Testis (tissue), 3 donors: ENCODE results near the gene SCAMP2. TPM values are rescaled to one million over a fixed set of nuclear protein-coding genes. Genes with fewer than 3 reads are reported as not detected.
"Not testable (repeated sequence)": the region's sequence is repeated elsewhere in the genome, so short reads cannot be mapped to it uniquely, and the experiment has no call there.

ENCODE experiments used
- DNase-seq: peaks from one replicate; pipeline ENCODE4 v3.0.0-alpha.2; 2019
- H3K27ac ChIP-seq, 2 donors: fragments of 200-600 bp; sonication (generic); one replicate each; pipeline ENCODE4 v1.5.1; 2019
- H3K27me3 ChIP-seq: fragments of 200-600 bp; sonication (generic); one replicate; pipeline ENCODE4 v1.5.1; 2019
- H3K36me3 ChIP-seq: fragments of 200-600 bp; sonication (generic); one replicate; pipeline ENCODE4 v1.5.1; 2017; ENCODE audit warnings: low read depth; ENCODE audit errors: missing control alignments
- H3K4me1 ChIP-seq: fragments of 200-600 bp; sonication (generic); one replicate; pipeline ENCODE4 v1.5.1; 2019
- H3K4me3 ChIP-seq, 2 donors: fragments of 200-600 bp; sonication (generic); one replicate each; pipeline ENCODE4 v1.5.1; 2017 to 2019
- H3K9me3 ChIP-seq: fragments of 200-600 bp; sonication (generic); one replicate; pipeline ENCODE4 v1.5.1; 2017
- CTCF ChIP-seq, 3 experiments: fragments of 450-650 bp in 2 of 3; fragments of 200-600 bp in 1 of 3; sonication (generic) in 1 of 3; IDR thresholded peaks; one replicate each; pipeline ENCODE4 v1.5.1; 2016 to 2019; ENCODE audit warnings: antibody characterized with exemption in 3 of 3, mild to moderate bottlenecking in 2 of 3, moderate library complexity in 1 of 3
- POLR2A ChIP-seq: fragments of 450-650 bp; IDR thresholded peaks from one replicate; pipeline ENCODE4 v1.6.1; 2017; ENCODE audit warnings: antibody characterized with exemption, mild to moderate bottlenecking, moderate library complexity
- WGBS, 2 donors: methylation state at CpG; one replicate each; pipeline ENCODE4 v1.1.5; 2018; 5-methylcytosine and 5-hydroxymethylcytosine counted together
- intact Hi-C: fragments of 100-400 bp; cut with DNase I; formaldehyde crosslinking; loops from one replicate; pipeline ENCODE4 v1.15.1; 2023; ENCODE audit warnings: low total_unique reads
- polyA plus RNA-seq: library from polyadenylated mRNA; stranded (reverse); fragments of 350-450 nt; fragmentation: Illumina TruSeq; extraction: RNeasy Lipid Tissue Mini Kit (QIAGEN cat#74804); gene quantifications from one replicate; pipeline ENCODE4 v1.2.3, GENCODE V29; 2014; ENCODE audit warnings: low read depth, low replicate concordance; ENCODE audit not compliant: insufficient read depth
- total RNA-seq, 2 donors: library from RNA; depleted of rRNA; stranded (reverse); fragments of >200 nt; gene quantifications; one replicate each; pipeline ENCODE4 v1.2.3, GENCODE V29; 2016

SCAMP2 gene
- total and polyA plus RNA-seq, 3 donors from 2014 or later: 94.8 to 130 (median 103) TPM

GRCh38 chr15:74897300-74897701, 24.1 kb upstream of the SCAMP2 start:
- Histone ChIP-seq H3K27me3 (no peaks in the 10 kb centered on the region), H3K4me1 (peaks cover 4% of the 10 kb centered on the region), H3K4me3 (no peak overlapping the region), H3K36me3 (no peaks in the 10 kb centered on the region), H3K9me3 (no peaks in the 10 kb centered on the region), H3K27ac (no peak overlapping the region)
- no peak for DNase-seq
- no peak for TF ChIP-seq CTCF (IDR thresholded peaks at IDR 0.05)
- TF ChIP-seq POLR2A: no peak
- 80 to 90% methylated on average over 2 to 6 of the region's 6 CpGs for WGBS, 2 donors
- intact Hi-C loops: no loop called here

GRCh38 chr15:74896316-74896715, 23.2 kb upstream of the SCAMP2 start:
- H3K4me1 ChIP-seq: peaks cover 2% of the 10 kb centered on the region
- no peak overlapping the region for H3K4me3 ChIP-seq
- intact Hi-C loops: no loop called here
- TF ChIP-seq CTCF (IDR thresholded peaks at IDR 0.05): no peak
- TF ChIP-seq POLR2A: no peak
- no peaks in the 10 kb centered on the region for H3K36me3 ChIP-seq
- no peaks in the 10 kb centered on the region for H3K27me3 ChIP-seq
- no peak overlapping the region for H3K27ac ChIP-seq
- WGBS, 2 donors: 92% methylated on average over 3 of the region's 3 CpGs
- H3K9me3 ChIP-seq: no peaks in the 10 kb centered on the region
- no peak for DNase-seq

GRCh38 chr15:74895830-74896229, 22.7 kb upstream of the SCAMP2 start:
- H3K4me1 ChIP-seq: peaks cover under 1% of the 10 kb centered on the region
- TF ChIP-seq CTCF (IDR thresholded peaks at IDR 0.05) (no peak), POLR2A (no peak)
- no peaks in the 10 kb centered on the region for H3K36me3 ChIP-seq
- H3K9me3 ChIP-seq: no peaks in the 10 kb centered on the region
- intact Hi-C loops: no loop called here
- WGBS, 2 donors: 93 to 97% methylated on average over 2 to 6 of the region's 6 CpGs
- DNase-seq: no peak
- H3K27ac ChIP-seq: no peak overlapping the region
- no peaks in the 10 kb centered on the region for H3K27me3 ChIP-seq
- H3K4me3 ChIP-seq: no peak overlapping the region

- H3K9me3 ChIP-seq, H3K4me3 ChIP-seq, H3K36me3 ChIP-seq, H3K4me1 ChIP-seq, H3K27me3 ChIP-seq, DNase-seq, H3K27ac ChIP-seq, intact Hi-C loops: not testable (repeated sequence)
- 94 to 98% methylated on average over 4 to 7 of the region's 7 CpGs for WGBS, 2 donors
Observed at GRCh38 chr15:74894383-74894782, 21.2 kb upstream of the SCAMP2 start.

GRCh38 chr15:74893627-74894026, 20.5 kb upstream of the SCAMP2 start:
- WGBS, 2 donors: 87 to 94% methylated on average over 3 of the region's 3 CpGs
- H3K4me1 ChIP-seq: peaks cover 10% of the 10 kb centered on the region
- intact Hi-C loops: no loop called here

More at GRCh38 chr15:74893627-74894026, 20.5 kb upstream of the SCAMP2 start:
- no peaks in the 10 kb centered on the region for H3K27me3 ChIP-seq
- no peaks in the 10 kb centered on the region for H3K36me3 ChIP-seq
- H3K9me3 ChIP-seq: no peaks in the 10 kb centered on the region
- DNase-seq: no peak
- H3K27ac ChIP-seq: no peak overlapping the region
- TF ChIP-seq POLR2A (no peak), CTCF (IDR thresholded peaks at IDR 0.05) (no peak)
- no peak overlapping the region for H3K4me3 ChIP-seq
